Uterus (tissue), 4 donors: ENCODE data around the gene MCOLN2. TPM values are rescaled to one million over a fixed set of nuclear protein-coding genes. Genes with fewer than 3 reads are reported as not detected.

Experiments
- DNase-seq, 2 donors: peaks; one replicate each; pipeline ENCODE4 v3.0.0-alpha.2; 2019 to 2020
- H3K27ac ChIP-seq, 2 donors: fragments of 200-600 bp; sonication (generic); 1 replicate in 1 of 2; 2 replicates in 1 of 2; pipeline ENCODE4 v1.5.1; 2016 to 2018
- H3K27me3 ChIP-seq, 2 donors: fragments of 200-600 bp; sonication (generic); one replicate each; pipeline ENCODE4 v1.5.1; 2018 to 2019; ENCODE audit warnings: control low read depth in 1 of 2
- H3K36me3 ChIP-seq, 2 donors: fragments of 200-600 bp; sonication (generic); one replicate each; pipeline ENCODE4 v1.5.1; 2019; ENCODE audit warnings: control low read depth in 1 of 2
- H3K4me1 ChIP-seq, 2 donors: fragments of 200-600 bp; sonication (generic); one replicate each; pipeline ENCODE4 v1.5.1; 2018 to 2019; ENCODE audit warnings: control low read depth in 1 of 2
- H3K4me3 ChIP-seq, 2 donors: fragments of 200-600 bp; sonication (generic); 1 replicate in 1 of 2; 2 replicates in 1 of 2; pipeline ENCODE4 v1.5.1; 2018 to 2019; ENCODE audit warnings: mild to moderate bottlenecking in 1 of 2
- H3K9me3 ChIP-seq, 2 donors: fragments of 200-600 bp; sonication (generic); one replicate each; pipeline ENCODE4 v1.5.1; 2019; ENCODE audit warnings: control low read depth in 1 of 2
- CTCF ChIP-seq, 4 experiments: fragments of 200-600 bp in 2 of 4; fragments of 450-650 bp in 2 of 4; sonication (generic) in 2 of 4; IDR thresholded peaks; one replicate each; pipeline ENCODE4 v1.5.1; 2016 to 2019; ENCODE audit warnings: antibody characterized with exemption in 4 of 4, mild to moderate bottlenecking in 2 of 4, moderate library complexity in 1 of 4
- POLR2A ChIP-seq, 2 donors: fragments of 450-650 bp; IDR thresholded peaks; one replicate each; pipeline ENCODE4 v1.6.1; 2016; ENCODE audit warnings: antibody characterized with exemption in 2 of 2, mild to moderate bottlenecking in 1 of 2, moderate library complexity in 1 of 2
- intact Hi-C: fragments of 100-400 bp; cut with DNase I; formaldehyde crosslinking; loops from one replicate; pipeline ENCODE4 v1.15.1; 2023; ENCODE audit warnings: low total_unique reads
- total RNA-seq, 4 donors: library from RNA; depleted of rRNA in 3 of 4; stranded (reverse); fragments of >200 nt in 3 of 4; gene quantifications; one replicate each; pipeline versions ENCODE4 v1.1.0 to v1.2.4, GENCODE V29; 2014 to 2023
- donor health status: DM: yes; HTN: yes; CAD: no.

MCOLN2 gene
- total RNA-seq, 4 donors from 2014 or later = 0.73 to 10.3 TPM; not detected in 2

GRCh38 chr1:84985365-84985764 lies 11.5 kb downstream of the MCOLN2 start:
- intact Hi-C loops = no loop called here
- H3K4me1 ChIP-seq = no peaks in the 10 kb centered on the region
- no peaks in the 10 kb centered on the region for H3K36me3 ChIP-seq

GRCh38 chr1:84982395-84982794 lies 14.5 kb downstream of the MCOLN2 start:
- Histone ChIP-seq H3K27me3 (no peaks in the 10 kb centered on the region), H3K4me3 (no peak overlapping the region), H3K4me1 (no peaks in the 10 kb centered on the region), H3K27ac (no peak overlapping the region), H3K36me3 (no peaks in the 10 kb centered on the region), H3K9me3 (no peaks in the 10 kb centered on the region)
- intact Hi-C loops = no loop called here
- no peak for DNase-seq
- no peak for TF ChIP-seq POLR2A (IDR thresholded peaks at IDR 0.05)
- no peak for TF ChIP-seq CTCF (IDR thresholded peaks at IDR 0.05)

More at GRCh38 chr1:84985365-84985764, 11.5 kb downstream of the MCOLN2 start:
- no peaks in the 10 kb centered on the region for H3K9me3 ChIP-seq
- no peak overlapping the region for H3K4me3 ChIP-seq
- DNase-seq = no peak
- no peak overlapping the region for H3K27ac ChIP-seq
- no peak for TF ChIP-seq CTCF (IDR thresholded peaks at IDR 0.05)
- no peak for TF ChIP-seq POLR2A (IDR thresholded peaks at IDR 0.05)
- H3K27me3 ChIP-seq = no peaks in the 10 kb centered on the region

- no peaks in the 10 kb centered on the region for H3K27me3 ChIP-seq
- no peak overlapping the region for H3K4me3 ChIP-seq
- H3K4me1 ChIP-seq = no peaks in the 10 kb centered on the region
- intact Hi-C loops = no loop called here
- H3K36me3 ChIP-seq = no peaks in the 10 kb centered on the region
- no peak overlapping the region for H3K27ac ChIP-seq
- no peak for DNase-seq
- TF ChIP-seq CTCF (IDR thresholded peaks at IDR 0.05) = no peak
- H3K9me3 ChIP-seq = no peaks in the 10 kb centered on the region
These were observed 21.9 kb downstream of the MCOLN2 start for GRCh38 chr1:84975035-84975434.

- no peak for DNase-seq
- Histone ChIP-seq H3K27me3 (no peaks in the 10 kb centered on the region), H3K4me3 (no peak overlapping the region), H3K4me1 (no peaks in the 10 kb centered on the region), H3K27ac (no peak overlapping the region), H3K36me3 (no peaks in the 10 kb centered on the region), H3K9me3 (no peaks in the 10 kb centered on the region)
- TF ChIP-seq CTCF (IDR thresholded peaks at IDR 0.05) (no peak), POLR2A (IDR thresholded peaks at IDR 0.05) (no peak)
- intact Hi-C loops = no loop called here
These were observed 23.2 kb downstream of the MCOLN2 start for GRCh38 chr1:84973498-84974334.

GRCh38 chr1:84972377-84972987 lies 24.4 kb downstream of the MCOLN2 start:
- TF ChIP-seq CTCF (IDR thresholded peaks at IDR 0.05) (no peak), POLR2A (IDR thresholded peaks at IDR 0.05) (no peak)
- Histone ChIP-seq H3K27me3 (no peaks in the 10 kb centered on the region), H3K36me3 (no peaks in the 10 kb centered on the region), H3K9me3 (no peaks in the 10 kb centered on the region), H3K4me3 (no peak overlapping the region), H3K4me1 (no peaks in the 10 kb centered on the region), H3K27ac (no peak overlapping the region)
- DNase-seq = no peak
- intact Hi-C loops = no loop called here
